ENCODE data around the gene TXNDC17.

- TF ChIP-seq, protein P1, sequence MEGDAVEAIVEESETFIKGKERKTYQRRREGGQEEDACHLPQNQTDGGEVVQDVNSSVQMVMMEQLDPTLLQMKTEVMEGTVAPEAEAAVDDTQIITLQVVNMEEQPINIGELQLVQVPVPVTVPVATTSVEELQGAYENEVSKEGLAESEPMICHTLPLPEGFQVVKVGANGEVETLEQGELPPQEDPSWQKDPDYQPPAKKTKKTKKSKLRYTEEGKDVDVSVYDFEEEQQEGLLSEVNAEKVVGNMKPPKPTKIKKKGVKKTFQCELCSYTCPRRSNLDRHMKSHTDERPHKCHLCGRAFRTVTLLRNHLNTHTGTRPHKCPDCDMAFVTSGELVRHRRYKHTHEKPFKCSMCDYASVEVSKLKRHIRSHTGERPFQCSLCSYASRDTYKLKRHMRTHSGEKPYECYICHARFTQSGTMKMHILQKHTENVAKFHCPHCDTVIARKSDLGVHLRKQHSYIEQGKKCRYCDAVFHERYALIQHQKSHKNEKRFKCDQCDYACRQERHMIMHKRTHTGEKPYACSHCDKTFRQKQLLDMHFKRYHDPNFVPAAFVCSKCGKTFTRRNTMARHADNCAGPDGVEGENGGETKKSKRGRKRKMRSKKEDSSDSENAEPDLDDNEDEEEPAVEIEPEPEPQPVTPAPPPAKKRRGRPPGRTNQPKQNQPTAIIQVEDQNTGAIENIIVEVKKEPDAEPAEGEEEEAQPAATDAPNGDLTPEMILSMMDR (IDR thresholded peaks at IDR 0.05): no peak
- TF ChIP-seq POLR2AphosphoS5 (IDR thresholded peaks at IDR 0.05): peak in 2 of 3 donors; percentile 2 to 65
Observed at GRCh38 chr17:6651919-6652452, 11.1 kb downstream of the TXNDC17 start.

Data from breast epithelium (tissue), 3 donors.